H1 (cell line): ENCODE results near the gene RPL28.

Experiments used
- CREB1 ChIP-seq: IDR thresholded peaks from 2 replicates; pipeline ENCODE4 v1.6.1; 2012; ENCODE audit warnings: inconsistent platforms
- EZH2 ChIP-seq: fragments of 200-600 bp; sonication (generic); IDR thresholded peaks from 2 replicates; pipeline ENCODE4 v1.7.1; 2012; ENCODE audit warnings: low read depth, mild to moderate bottlenecking, moderate library complexity, low read length, inconsistent platforms; ENCODE audit not compliant: severe bottlenecking
- GABPA ChIP-seq: IDR thresholded peaks from 2 replicates; pipeline ENCODE4 v1.6.1; 2011; ENCODE audit warnings: mild to moderate bottlenecking, low read length, moderate library complexity, borderline replicate concordance; ENCODE audit not compliant: insufficient read depth
- POLR2AphosphoS5 ChIP-seq: IDR thresholded peaks from 2 replicates; pipeline ENCODE4 v1.6.1; 2011; ENCODE audit warnings: low read depth, low read length
- RAD21 ChIP-seq, 2 experiments: IDR thresholded peaks in 1 of 2; conservative IDR thresholded peaks in 1 of 2; 2 replicates each; pipeline ENCODE4 v1.6.1; 2011; ENCODE audit warnings: low read depth in 2 of 2, low read length in 2 of 2, improper control_type of control experiment in 1 of 2, inconsistent platforms in 1 of 2, mild to moderate bottlenecking in 1 of 2, moderate library complexity in 1 of 2
- RFX5 ChIP-seq: IDR thresholded peaks from 2 replicates; pipeline ENCODE4 v1.6.1; 2011; ENCODE audit warnings: low read depth, low read length, improper control_type of control experiment, borderline replicate concordance
- SP2 ChIP-seq: IDR thresholded peaks from 2 replicates; pipeline ENCODE4 v1.6.1; 2012; ENCODE audit warnings: mild to moderate bottlenecking, low read length, inconsistent platforms
- TAF1 ChIP-seq: IDR thresholded peaks from 2 replicates; pipeline ENCODE4 v1.6.1; 2011; ENCODE audit warnings: mild to moderate bottlenecking, low read depth, low read length
- YY1 ChIP-seq: IDR thresholded peaks from 2 replicates; pipeline ENCODE4 v1.6.1; 2011; ENCODE audit warnings: low read depth, mild to moderate bottlenecking, low read length
- TF ChIP-seq, protein P1 (sequence below), 3 experiments: IDR thresholded peaks; 1 replicate in 2 of 3; 2 replicates in 1 of 3; pipeline versions ENCODE4 v1.5.1 to v1.6.1; 2011; ENCODE audit warnings: low read length in 3 of 3, mild to moderate bottlenecking in 3 of 3, inconsistent platforms in 2 of 3, low read depth in 1 of 3, moderate library complexity in 1 of 3; ENCODE audit not compliant: insufficient read depth in 1 of 3; ENCODE audit errors: control extremely low read depth in 1 of 3

DNA sequence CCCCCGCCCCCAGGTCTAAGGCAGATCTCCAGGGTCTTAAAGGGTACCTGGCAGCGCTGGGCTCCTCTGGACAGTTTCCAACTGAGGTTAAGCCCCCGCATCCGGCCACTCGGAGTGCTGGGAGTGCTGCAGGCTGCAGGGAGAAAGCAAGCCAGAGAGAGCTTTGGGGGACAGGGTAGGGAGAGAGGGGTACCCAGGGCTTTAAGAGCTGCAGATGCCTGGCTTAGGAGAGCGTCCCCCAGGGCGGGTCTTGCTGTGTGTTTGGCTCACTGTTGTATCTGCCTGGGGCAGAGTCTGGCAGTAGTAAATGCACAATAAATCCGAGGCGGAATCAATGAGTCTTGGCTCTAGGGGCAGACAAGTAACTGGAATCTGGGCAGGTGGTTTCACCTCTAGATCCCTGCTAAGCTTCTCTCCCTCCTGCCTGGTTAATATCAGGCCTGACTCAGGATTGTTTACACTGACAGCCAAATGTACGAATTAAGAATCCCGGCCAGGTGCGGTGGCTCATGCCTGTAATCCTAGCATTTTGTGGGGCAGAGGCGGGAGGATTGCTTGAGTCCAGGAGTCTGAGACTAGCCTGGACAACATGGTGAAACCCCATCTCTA is 30.4 kb upstream of the RPL28 start:
- TF ChIP-seq, protein P1, sequence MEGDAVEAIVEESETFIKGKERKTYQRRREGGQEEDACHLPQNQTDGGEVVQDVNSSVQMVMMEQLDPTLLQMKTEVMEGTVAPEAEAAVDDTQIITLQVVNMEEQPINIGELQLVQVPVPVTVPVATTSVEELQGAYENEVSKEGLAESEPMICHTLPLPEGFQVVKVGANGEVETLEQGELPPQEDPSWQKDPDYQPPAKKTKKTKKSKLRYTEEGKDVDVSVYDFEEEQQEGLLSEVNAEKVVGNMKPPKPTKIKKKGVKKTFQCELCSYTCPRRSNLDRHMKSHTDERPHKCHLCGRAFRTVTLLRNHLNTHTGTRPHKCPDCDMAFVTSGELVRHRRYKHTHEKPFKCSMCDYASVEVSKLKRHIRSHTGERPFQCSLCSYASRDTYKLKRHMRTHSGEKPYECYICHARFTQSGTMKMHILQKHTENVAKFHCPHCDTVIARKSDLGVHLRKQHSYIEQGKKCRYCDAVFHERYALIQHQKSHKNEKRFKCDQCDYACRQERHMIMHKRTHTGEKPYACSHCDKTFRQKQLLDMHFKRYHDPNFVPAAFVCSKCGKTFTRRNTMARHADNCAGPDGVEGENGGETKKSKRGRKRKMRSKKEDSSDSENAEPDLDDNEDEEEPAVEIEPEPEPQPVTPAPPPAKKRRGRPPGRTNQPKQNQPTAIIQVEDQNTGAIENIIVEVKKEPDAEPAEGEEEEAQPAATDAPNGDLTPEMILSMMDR (IDR thresholded peaks at IDR 0.05; ENCODE audit: control extremely low read depth in 1 of 3, insufficient read depth in 1 of 3, low read depth in 1 of 3, low read length in 3 of 3), result no peak
- TF ChIP-seq YY1 (no peak), RFX5 (no peak), RAD21 (IDR thresholded peaks at IDR 0.05 in 1 of 2, conservative IDR thresholded peaks at IDR 0.05 in 1 of 2; ENCODE audit: low read depth in 2 of 2, low read length in 2 of 2) (no peak), CREB1 (no peak), POLR2AphosphoS5 (no peak), EZH2 (no peak), TAF1 (no peak), SP2 (no peak), GABPA (no peak)
